SU-DHL-6 (cell line): ENCODE data around the gene PICK1.

Experiments used
- EZH2phosphoT487 ChIP-seq: fragments of 200-600 bp; sonication (generic), shearing (Covaris generic); conservative IDR thresholded peaks from 2 replicates; pipeline ENCODE4 v1.6.1; 2018; ENCODE audit warnings: mild to moderate bottlenecking, antibody characterized with exemption, low read length, moderate library complexity, mixed read lengths
- TF ChIP-seq, protein P1 (sequence below): fragments of 200-600 bp; sonication (generic); IDR thresholded peaks from one replicate; pipeline ENCODE4 v1.5.1; 2017; ENCODE audit warnings: antibody characterized with exemption, mild to moderate bottlenecking, low read length, moderate library complexity; ENCODE audit not compliant: insufficient read depth, poor library complexity, severe bottlenecking

DNA sequence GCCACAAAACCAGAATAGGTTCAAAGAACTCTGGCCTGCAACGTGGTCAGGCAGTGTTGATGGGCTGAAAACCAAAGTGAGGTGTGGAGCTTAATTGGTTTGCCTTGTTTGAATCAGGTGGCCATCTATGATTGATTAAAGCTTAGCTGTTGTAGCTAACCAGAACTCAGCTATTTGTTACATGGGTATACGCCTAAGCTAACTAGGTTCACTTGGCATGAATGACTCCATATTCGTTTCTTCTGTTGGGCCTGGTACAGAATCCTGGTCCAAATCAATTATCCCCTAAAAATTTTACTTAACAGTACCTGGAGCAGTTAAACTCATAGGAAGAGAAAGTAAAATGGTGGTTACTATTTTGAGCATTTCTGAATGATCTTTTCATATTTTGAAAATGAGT, 61.0 kb downstream of the PICK1 start:
- TF ChIP-seq, protein P1, sequence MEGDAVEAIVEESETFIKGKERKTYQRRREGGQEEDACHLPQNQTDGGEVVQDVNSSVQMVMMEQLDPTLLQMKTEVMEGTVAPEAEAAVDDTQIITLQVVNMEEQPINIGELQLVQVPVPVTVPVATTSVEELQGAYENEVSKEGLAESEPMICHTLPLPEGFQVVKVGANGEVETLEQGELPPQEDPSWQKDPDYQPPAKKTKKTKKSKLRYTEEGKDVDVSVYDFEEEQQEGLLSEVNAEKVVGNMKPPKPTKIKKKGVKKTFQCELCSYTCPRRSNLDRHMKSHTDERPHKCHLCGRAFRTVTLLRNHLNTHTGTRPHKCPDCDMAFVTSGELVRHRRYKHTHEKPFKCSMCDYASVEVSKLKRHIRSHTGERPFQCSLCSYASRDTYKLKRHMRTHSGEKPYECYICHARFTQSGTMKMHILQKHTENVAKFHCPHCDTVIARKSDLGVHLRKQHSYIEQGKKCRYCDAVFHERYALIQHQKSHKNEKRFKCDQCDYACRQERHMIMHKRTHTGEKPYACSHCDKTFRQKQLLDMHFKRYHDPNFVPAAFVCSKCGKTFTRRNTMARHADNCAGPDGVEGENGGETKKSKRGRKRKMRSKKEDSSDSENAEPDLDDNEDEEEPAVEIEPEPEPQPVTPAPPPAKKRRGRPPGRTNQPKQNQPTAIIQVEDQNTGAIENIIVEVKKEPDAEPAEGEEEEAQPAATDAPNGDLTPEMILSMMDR: no peak
- no peak for TF ChIP-seq EZH2phosphoT487
